CD14-positive monocyte (primary cell): ENCODE data around the gene SLC25A11. TPM values are rescaled to one million over a fixed set of nuclear protein-coding genes. Genes with fewer than 3 reads are reported as not detected.

ENCODE experiments used
- DNase-seq, 3 donors: peaks; one replicate each; pipeline ENCODE4 v3.0.0-alpha.2; 2011 to 2022
- H2AFZ ChIP-seq: 2 replicates; pipeline ENCODE4 v1.6.0; 2012; ENCODE audit warnings: mild to moderate bottlenecking, low read depth, low read length, inconsistent platforms; ENCODE audit not compliant: insufficient read depth, poor library complexity, severe bottlenecking
- H3K27ac ChIP-seq, 2 donors: 1 replicate in 1 of 2; 2 replicates in 1 of 2; pipeline ENCODE4 v1.5.1; 2012 to 2013; ENCODE audit warnings: low read length in 2 of 2, control low read depth in 1 of 2, inconsistent platforms in 1 of 2, low read depth in 1 of 2, mild to moderate bottlenecking in 1 of 2
- H3K27me3 ChIP-seq, 2 donors: one replicate each; pipeline versions ENCODE4 v1.6.0 to v1.6.1; 2011 to 2013; ENCODE audit warnings: low read length in 2 of 2; ENCODE audit not compliant: control insufficient read depth in 2 of 2, insufficient read depth in 2 of 2
- H3K36me3 ChIP-seq, 2 donors: replicated peaks in 1 of 2; 1 replicate in 1 of 2; 2 replicates in 1 of 2; pipeline versions ENCODE4 v1.5.1 to v1.6.1; 2012 to 2013; ENCODE audit warnings: low read length in 2 of 2, control low read depth in 1 of 2, inconsistent platforms in 1 of 2, mild to moderate bottlenecking in 1 of 2; ENCODE audit not compliant: insufficient read depth in 2 of 2, control insufficient read depth in 1 of 2
- H3K4me1 ChIP-seq, 2 donors: 1 replicate in 1 of 2; 2 replicates in 1 of 2; pipeline versions ENCODE4 v1.5.1 to v1.6.1; 2012 to 2013; ENCODE audit warnings: low read length in 2 of 2, control low read depth in 1 of 2, inconsistent platforms in 1 of 2, mild to moderate bottlenecking in 1 of 2, moderate library complexity in 1 of 2; ENCODE audit not compliant: insufficient read depth in 2 of 2, control insufficient read depth in 1 of 2
- H3K4me2 ChIP-seq: replicated peaks from 2 replicates; pipeline ENCODE3; 2012; ENCODE audit warnings: low read length, moderate library complexity, mild to moderate bottlenecking; ENCODE audit not compliant: poor library complexity, severe bottlenecking; ENCODE audit errors: extremely low read depth
- H3K4me3 ChIP-seq, 3 experiments: fragments of 200-600 bp in 1 of 3; sonication (generic) in 1 of 3; replicated peaks in 1 of 3; 1 replicate in 2 of 3; 2 replicates in 1 of 3; pipeline ENCODE4 v1.5.1; 2011 to 2013; ENCODE audit warnings: low read length in 3 of 3, mild to moderate bottlenecking in 3 of 3, control low read depth in 2 of 3, low read depth in 2 of 3, inconsistent platforms in 1 of 3, moderate library complexity in 1 of 3
- H3K79me2 ChIP-seq: 2 replicates; pipeline ENCODE4 v1.6.0; 2012; ENCODE audit warnings: mild to moderate bottlenecking, control low read depth, inconsistent platforms, low read length, moderate library complexity; ENCODE audit not compliant: insufficient read depth
- H3K9ac ChIP-seq: 2 replicates; pipeline ENCODE4 v1.6.0; 2017; ENCODE audit warnings: low read length, mild to moderate bottlenecking; ENCODE audit not compliant: insufficient read depth, poor library complexity, severe bottlenecking
- H3K9me3 ChIP-seq, 2 donors: replicated peaks in 1 of 2; 1 replicate in 1 of 2; 2 replicates in 1 of 2; pipeline versions ENCODE4 v1.5.1 to v1.6.1; 2012 to 2013; ENCODE audit warnings: low read length in 2 of 2, control low read depth in 1 of 2; ENCODE audit not compliant: control insufficient read depth in 1 of 2, insufficient read depth in 1 of 2
- H4K20me1 ChIP-seq: 2 replicates; pipeline ENCODE4 v1.6.0; 2012; ENCODE audit warnings: mild to moderate bottlenecking, low read length, control low read depth, moderate library complexity; ENCODE audit not compliant: insufficient read depth
- H3K27ac Mint-ChIP-seq, 7 donors: one replicate each; pipeline ENCODE4 v1.8.0; 2020; ENCODE audit warnings: mild to moderate bottlenecking in 7 of 7, mixed read lengths in 7 of 7, moderate library complexity in 6 of 7, inconsistent platforms in 2 of 7
- H3K27me3 Mint-ChIP-seq, 3 donors: one replicate each; pipeline ENCODE4 v1.8.0; 2021 to 2022; ENCODE audit warnings: low read depth in 3 of 3, mild to moderate bottlenecking in 3 of 3, mixed read lengths in 3 of 3, moderate library complexity in 3 of 3, inconsistent platforms in 1 of 3
- H3K36me3 Mint-ChIP-seq, 2 donors: one replicate each; pipeline ENCODE4 v1.8.0; 2020; ENCODE audit warnings: mixed read lengths in 2 of 2, inconsistent platforms in 1 of 2, mild to moderate bottlenecking in 1 of 2
- H3K4me1 Mint-ChIP-seq: one replicate; pipeline ENCODE4 v1.8.0; 2020; ENCODE audit warnings: mild to moderate bottlenecking, mixed read lengths
- H3K4me3 Mint-ChIP-seq, 2 donors: one replicate each; pipeline ENCODE4 v1.8.0; 2020; ENCODE audit warnings: mild to moderate bottlenecking in 2 of 2, mixed read lengths in 2 of 2, moderate library complexity in 1 of 2
- H3K9me3 Mint-ChIP-seq, 7 donors: one replicate each; pipeline ENCODE4 v1.8.0; 2020 to 2022; ENCODE audit warnings: mixed read lengths in 7 of 7, mild to moderate bottlenecking in 6 of 7, moderate library complexity in 6 of 7, inconsistent platforms in 2 of 7
- CTCF ChIP-seq: fragments of 200-600 bp; IDR thresholded peaks from one replicate; pipeline ENCODE4 v1.8.0; 2022; ENCODE audit warnings: antibody characterized with exemption, mild to moderate bottlenecking
- whole genome bisulfite sequencing: methylation state at CpG from one replicate; pipeline ENCODE4 v1.1.5; 2013; ENCODE audit warnings: missing lambda C conversion rate; ENCODE audit not compliant: insufficient coverage; 5-methylcytosine and 5-hydroxymethylcytosine counted together
- intact Hi-C, 2 donors: fragments of 100-400 bp; cut with micrococcal nuclease; formaldehyde crosslinking; loops; one replicate each; pipeline versions ENCODE4 v1.15.0 to v1.15.1; 2023
- polyA plus RNA-seq, 3 donors: library from polyadenylated mRNA; depleted of rRNA in 1 of 3; unstranded in 2 of 3; stranded (reverse) in 1 of 3; fragments of 300-500 nt in 2 of 3; fragments of >200 nt in 1 of 3; fragmentation: Illumina TruSeq in 2 of 3; gene quantifications; 1 replicate in 2 of 3; 2 replicates in 1 of 3; pipeline ENCODE4 v1.2.3, GENCODE V29; 2012 to 2021

Gene SLC25A11
- polyA plus RNA-seq, 3 donors: 65.2 to 138 (median 111) TPM

GRCh38 chr17:4945176-4945943 is 5.5 kb upstream of the SLC25A11 start:
- H3K4me1 ChIP-seq: peaks cover 65 to 83% of the 10 kb centered on the region in 2 donors
- H3K4me2 ChIP-seq: peak overlapping the region; percentile 98
- H3K27me3 ChIP-seq: no peaks in the 10 kb centered on the region
- no peaks in the 10 kb centered on the region for H3K9me3 ChIP-seq
- peak; percentile 86 to 96 (median 93) for DNase-seq
- intact Hi-C loops: loop anchor here in 1 of 2 donors (5.0 kb wide), 2 partner anchors 43 to 178 kb away; partner anchors contain the start of gene CHRNE
- no peaks in the 10 kb centered on the region for H3K9me3 Mint-ChIP-seq
- H3K36me3 Mint-ChIP-seq: peaks cover 44 to 51% of the 10 kb centered on the region in 2 donors
- H2AFZ ChIP-seq: no peak overlapping the region
- H3K4me1 Mint-ChIP-seq: peaks cover 68% of the 10 kb centered on the region
- peaks cover 71% of the 10 kb centered on the region for H4K20me1 ChIP-seq
- peak overlapping the region; percentile 2 to 94 (median 92) for H3K4me3 ChIP-seq
- H3K79me2 ChIP-seq: peaks cover 82% of the 10 kb centered on the region
- no peak for TF ChIP-seq CTCF
- H3K27ac Mint-ChIP-seq: peak overlapping the region; percentile 95 to 99 (median 97)
- H3K27me3 Mint-ChIP-seq: peaks cover 0 to 5% (median 0%) of the 10 kb centered on the region in 3 donors
- H3K4me3 Mint-ChIP-seq: peak overlapping the region; percentile 68 to 86
- H3K27ac ChIP-seq: peak overlapping the region; percentile 85 to 94
- peaks cover 32 to 43% of the 10 kb centered on the region in 2 donors for H3K36me3 ChIP-seq
- WGBS: 40% methylated on average over 3 of the region's 7 CpGs
- peak overlapping the region; percentile 61 for H3K9ac ChIP-seq

GRCh38 chr17:4944554-4945175 is 4.8 kb upstream of the SLC25A11 start:
- DNase-seq: no peak
- peaks cover 32 to 43% of the 10 kb centered on the region in 2 donors for H3K36me3 ChIP-seq
- H3K4me3 ChIP-seq: peak overlapping the region; percentile 2 to 94 (median 17)
- H3K4me2 ChIP-seq: peak overlapping the region; percentile 98
- H3K9me3 ChIP-seq: no peaks in the 10 kb centered on the region
- WGBS: 28% methylated on average over 5 of the region's 8 CpGs
- Mint-ChIP-seq H3K36me3 (peaks cover 44 to 51% of the 10 kb centered on the region in 2 donors), H3K4me3 (peak overlapping the region; percentile 68 to 86), H3K27ac (peak overlapping the region; percentile 95 to 99 (median 97)), H3K4me1 (peaks cover 66% of the 10 kb centered on the region), H3K27me3 (peaks cover 0 to 5% (median 0%) of the 10 kb centered on the region in 3 donors), H3K9me3 (no peaks in the 10 kb centered on the region)
- no peak for TF ChIP-seq CTCF
- H3K79me2 ChIP-seq: peaks cover 81% of the 10 kb centered on the region
- H3K4me1 ChIP-seq: peaks cover 61 to 78% of the 10 kb centered on the region in 2 donors
- no peaks in the 10 kb centered on the region for H3K27me3 ChIP-seq
- H3K9ac ChIP-seq: peak overlapping the region; percentile 61
- H3K27ac ChIP-seq: peak overlapping the region; percentile 85 to 94
- H4K20me1 ChIP-seq: peaks cover 71% of the 10 kb centered on the region
- intact Hi-C loops: loop anchor here in 1 of 2 donors (5.0 kb wide), 2 partner anchors 42 to 177 kb away; partner anchors contain the start of gene CHRNE
- H2AFZ ChIP-seq: no peak overlapping the region
